ENCODE results near the gene NAA10.
"Not testable (repeated sequence)": the region's sequence is repeated elsewhere in the genome, so short reads cannot be mapped to it uniquely, and the experiment has no call there.

Gene NAA10

DNA sequence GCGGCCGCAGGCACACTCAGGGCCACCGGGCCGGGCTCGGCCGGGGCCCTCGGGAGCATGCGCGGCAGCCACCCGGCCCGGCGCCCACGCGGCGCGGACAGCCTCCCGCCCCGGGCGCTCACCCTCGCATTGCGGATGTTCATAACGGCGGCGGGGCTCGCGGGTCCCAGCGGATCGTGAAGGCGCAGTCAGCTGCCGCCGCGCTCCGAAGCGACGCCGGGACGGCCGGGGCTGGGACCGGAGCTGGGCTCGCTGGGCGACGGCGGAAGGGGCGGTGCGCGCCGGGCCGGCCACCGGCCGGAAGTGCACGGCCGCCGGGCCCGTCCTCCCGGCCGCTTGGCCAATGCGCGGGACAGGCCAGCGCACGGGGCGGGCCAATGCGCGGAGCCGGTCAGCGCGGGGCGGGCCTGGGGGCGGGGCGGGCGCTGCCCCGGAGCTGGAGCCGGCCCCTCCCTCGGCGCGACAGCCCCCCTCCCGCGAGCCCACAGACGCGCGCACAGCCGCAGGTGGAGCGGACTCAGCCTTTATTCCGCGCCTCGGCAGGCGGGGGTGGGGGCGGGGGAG, at the start of gene NAA10:
TSS of gene NAA10 (minus strand) at position 276 of the 564 bp plus-strand sequence. CDS start at position 143, 133 bp downstream.
- in situ Hi-C loops (cut with MboI; ENCODE audit: low sequenced_read_pairs), result no loop called here

DNA sequence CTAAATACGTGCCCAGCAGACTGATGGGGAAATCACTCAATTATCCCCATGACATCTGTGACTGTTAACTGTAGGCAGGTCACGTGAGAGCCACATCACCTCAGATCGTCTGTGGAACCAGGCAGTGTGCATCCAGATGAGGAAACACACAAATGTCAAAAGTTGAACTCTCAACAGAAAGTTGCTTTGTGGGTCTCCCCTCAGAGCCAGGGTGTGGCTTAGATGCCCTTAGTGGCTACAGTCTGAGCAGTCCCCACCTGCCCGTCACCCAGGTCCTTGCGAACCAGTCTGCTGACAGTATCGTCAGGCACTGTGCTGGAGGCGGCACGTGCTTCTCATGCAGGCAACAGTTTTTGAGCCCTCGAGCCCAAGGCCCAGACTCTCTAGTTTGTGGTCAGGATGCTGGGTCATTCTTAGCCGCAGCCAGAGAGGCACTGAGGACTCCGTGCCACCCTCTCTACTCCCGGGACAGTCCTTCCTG, 48.5 kb upstream of the NAA10 start:
- in situ Hi-C loops (cut with MboI; ENCODE audit: low sequenced_read_pairs), result no loop called here

DNA sequence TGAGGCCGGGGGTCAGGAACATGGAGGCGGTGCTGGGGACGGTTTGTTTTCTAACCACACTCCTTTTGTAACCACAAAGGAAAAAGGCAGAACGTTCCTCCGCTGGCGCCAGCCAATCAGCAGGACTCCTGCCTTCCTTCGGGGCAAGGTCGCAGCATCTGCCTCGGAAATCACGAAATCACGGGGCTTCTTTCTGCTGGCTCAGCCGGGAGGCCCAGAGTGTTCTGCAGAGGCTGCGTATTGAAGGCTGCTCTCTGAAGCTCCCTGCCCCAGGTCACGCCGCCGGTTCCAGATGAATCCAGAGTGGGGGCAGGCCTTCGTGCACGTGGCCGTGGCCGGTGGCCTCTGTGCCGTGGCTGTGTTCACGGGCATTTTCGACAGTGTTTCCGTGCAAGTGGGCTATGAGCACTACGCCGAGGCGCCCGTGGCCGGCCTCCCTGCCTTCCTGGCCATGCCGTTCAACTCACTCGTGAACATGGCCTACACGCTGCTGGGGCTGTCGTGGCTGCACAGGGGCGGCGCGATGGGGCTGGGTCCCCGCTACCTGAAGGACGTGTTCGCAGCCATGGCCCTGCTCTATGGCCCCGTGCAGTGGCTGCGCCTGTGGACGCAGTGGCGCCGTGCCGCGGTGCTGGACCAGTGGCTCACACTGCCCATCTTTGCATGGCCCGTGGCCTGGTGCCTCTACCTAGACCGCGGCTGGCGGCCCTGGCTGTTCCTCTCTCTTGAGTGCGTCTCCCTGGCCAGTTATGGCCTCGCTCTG, 47.1 kb upstream of the NAA10 start:
- in situ Hi-C loops (cut with MboI; ENCODE audit: low sequenced_read_pairs), result no loop called here

GRCh38 chrX:153981231-153981630, 46.4 kb upstream of the NAA10 start:
- in situ Hi-C loops (cut with MboI; ENCODE audit: low sequenced_read_pairs), result no loop called here

- in situ Hi-C loops (cut with MboI; ENCODE audit: low sequenced_read_pairs), result not testable (repeated sequence)
Observed at GRCh38 chrX:153980394-153980793, 45.6 kb upstream of the NAA10 start.

GRCh38 chrX:153974726-153975286, 40.0 kb upstream of the NAA10 start:
- in situ Hi-C loops (cut with MboI; ENCODE audit: low sequenced_read_pairs), result no loop called here

GRCh38 chrX:153974003-153974725, 39.3 kb upstream of the NAA10 start:
- in situ Hi-C loops (cut with MboI; ENCODE audit: low sequenced_read_pairs), result no loop called here

- in situ Hi-C loops (cut with MboI; ENCODE audit: low sequenced_read_pairs), result no loop called here
Observed at GRCh38 chrX:153973127-153974002, 38.5 kb upstream of the NAA10 start.

DNA sequence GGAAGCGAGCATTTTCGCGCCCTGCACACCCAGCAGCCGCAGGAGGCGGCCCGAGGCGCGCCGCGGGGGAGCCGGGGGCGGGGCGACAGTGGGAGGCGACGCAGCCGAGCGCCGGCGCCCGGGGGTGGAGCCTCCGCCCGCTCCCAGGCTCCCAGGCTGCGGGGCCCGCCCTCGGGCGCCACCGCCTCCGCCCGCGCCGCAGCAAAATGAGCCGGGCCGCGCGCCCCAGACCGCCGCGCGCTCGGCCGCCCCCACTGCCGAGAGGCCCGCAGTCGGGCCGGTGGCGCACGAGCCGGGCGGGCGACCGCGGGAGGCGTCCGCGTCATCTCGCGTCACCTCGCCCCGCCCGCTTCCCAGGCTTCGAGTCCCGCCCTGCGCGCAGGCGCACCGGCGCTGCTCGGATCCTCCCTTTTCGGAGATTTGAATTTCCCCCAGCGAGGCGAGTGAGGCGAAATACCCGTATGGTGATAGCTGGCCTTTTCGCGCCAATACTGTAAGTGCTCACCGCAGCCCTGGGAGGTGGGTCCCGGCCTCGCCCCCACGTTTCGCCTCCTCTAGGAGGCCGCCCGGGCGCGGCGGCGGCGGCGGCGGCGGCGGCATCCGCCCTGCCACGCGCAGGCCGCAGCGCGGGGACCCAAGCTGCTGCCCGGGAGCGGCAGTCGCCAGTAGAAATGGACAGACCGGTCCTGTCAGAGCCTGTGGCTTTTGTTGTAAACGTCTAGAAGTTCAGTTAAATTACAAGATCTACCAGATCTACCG, 37.7 kb upstream of the NAA10 start, which contains the start of gene TMEM187:
TSS of gene TMEM187 (plus strand) at position 387 of the 759 bp plus-strand sequence. CDS start 9,309 bp downstream, outside the sequence.
- in situ Hi-C loops (cut with MboI; ENCODE audit: low sequenced_read_pairs), result no loop called here

DNA sequence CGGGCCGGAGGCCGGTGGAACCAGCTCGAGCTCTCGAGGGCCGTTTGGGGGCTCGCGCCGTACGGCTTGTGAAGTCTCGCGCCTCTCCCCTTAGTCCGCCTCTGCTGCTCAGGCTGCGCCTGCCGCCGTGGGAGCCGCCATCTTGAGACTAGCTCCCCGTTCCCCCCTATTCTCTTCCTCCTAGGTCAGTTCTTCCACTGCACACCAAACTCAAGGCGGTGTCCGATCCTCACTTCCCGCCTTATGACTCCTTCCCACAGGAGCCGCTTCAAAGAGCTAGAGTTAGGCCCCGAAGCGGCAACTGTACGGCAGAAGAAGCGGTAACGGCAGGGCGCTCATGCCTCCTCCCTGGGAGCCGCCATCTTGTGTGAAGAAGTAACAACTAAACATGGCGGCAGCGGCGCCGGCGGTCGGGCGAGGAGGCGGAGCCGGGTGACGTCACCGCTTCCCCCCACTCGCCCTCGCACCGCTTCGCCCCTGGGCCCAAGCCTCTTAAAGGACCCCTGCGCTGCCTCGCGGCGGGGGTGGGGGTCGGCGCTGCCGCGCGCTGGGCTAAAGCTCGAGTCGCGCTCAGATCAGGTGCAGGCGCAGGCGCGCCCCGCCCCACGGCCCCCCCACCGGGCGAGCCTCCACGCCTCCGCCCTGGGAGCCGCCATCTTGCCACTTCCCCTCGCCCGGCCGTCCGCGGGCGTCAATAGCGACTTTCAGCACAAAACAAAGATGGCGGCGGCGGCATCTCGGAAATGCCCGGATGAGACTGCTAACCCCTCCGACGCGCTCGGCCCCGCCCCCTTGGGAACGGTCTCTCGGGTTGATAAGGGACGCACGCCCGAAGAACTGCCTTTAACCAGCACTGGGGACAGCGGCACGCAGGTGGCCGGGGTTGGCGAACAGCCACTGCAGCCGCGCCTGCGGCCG, 36.9 kb upstream of the NAA10 start, which contains the start of gene HCFC1:
TSS of gene HCFC1 (minus strand) at position 369 of the 918 bp plus-strand sequence. CDS start 978 bp downstream, outside the sequence.
- in situ Hi-C loops (cut with MboI; ENCODE audit: low sequenced_read_pairs), result no loop called here

DNA sequence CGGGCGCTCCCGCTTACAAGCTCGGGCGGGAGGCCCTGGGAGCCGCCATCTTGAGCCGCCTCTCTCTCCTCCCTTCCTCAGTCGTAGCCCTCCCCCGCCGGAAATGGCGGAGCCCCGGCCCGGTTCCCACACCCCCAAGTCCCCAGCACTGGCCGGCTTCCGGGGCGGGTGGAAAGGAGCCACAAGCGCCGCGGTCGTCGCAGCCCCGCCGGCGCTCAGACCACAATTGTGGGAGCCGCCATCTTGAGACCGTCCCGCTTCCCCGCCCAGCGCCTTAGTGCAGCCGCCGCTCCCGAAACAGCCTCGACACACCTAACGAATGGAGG, 36.2 kb upstream of the NAA10 start:
- in situ Hi-C loops (cut with MboI; ENCODE audit: low sequenced_read_pairs), result no loop called here

DNA sequence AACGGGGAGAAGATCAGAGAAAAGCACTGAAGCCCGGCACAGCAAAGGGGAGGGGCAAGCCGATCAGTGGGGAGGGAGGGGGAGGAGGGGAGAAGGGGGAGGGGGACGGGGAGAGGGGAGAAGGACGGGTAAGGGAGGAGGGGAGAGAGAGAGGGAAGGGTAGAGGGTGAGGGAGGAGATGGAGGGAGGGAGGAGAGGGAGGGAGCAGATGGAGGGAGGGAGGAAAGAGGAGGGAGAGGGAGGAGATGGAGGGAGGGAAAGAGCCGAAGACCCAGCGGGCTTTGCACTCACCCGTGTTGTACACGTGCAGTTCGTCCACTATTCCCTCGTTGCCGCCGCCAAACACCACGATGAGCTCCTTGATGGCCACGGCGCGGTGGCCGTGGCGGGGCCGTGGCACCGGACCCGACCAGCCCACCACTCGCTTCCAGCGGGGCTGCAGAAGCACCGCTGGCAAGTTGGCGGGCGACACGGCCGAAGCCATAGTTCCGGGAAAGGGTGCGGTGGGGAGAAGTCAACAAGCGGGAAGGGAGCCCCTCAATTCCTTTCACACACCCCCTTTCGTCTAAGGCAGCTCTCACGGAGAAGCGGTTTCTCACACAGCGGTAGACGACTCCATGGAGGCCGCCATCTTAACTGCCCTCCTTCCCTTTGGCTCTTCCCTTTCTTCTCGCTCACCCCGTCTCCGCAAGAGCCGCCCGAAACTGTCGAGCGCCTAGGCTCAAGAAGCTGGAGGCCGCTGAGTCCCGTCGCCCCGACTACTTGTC, 35.7 kb upstream of the NAA10 start:
- in situ Hi-C loops (cut with MboI; ENCODE audit: low sequenced_read_pairs), result no loop called here

DNA sequence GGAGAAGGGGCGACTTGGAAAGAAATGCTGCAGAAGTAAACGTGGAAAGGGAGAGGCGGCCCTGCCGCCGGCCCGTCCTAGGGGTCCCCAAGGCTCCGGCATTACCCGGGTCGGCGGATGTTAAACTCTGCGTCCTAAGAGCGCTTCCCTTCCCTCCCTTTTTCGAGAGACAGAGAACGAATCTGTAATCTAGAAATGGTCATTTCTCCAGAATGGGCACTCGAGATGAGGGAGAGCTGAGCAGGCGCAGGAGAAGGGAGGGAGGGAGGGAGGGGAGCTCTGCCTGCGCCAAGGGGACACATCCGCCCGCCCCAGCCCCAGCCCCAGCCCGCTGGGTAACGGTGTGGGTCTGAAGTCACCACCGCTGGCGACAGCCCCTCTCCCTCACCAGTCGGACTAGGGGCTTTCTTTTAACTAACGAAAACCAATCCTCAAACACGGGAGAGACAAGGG, 35.1 kb upstream of the NAA10 start:
- in situ Hi-C loops (cut with MboI; ENCODE audit: low sequenced_read_pairs), result no loop called here

GRCh38 chrX:153969125-153969903, 34.5 kb upstream of the NAA10 start:
- in situ Hi-C loops (cut with MboI; ENCODE audit: low sequenced_read_pairs), result no loop called here

DNA sequence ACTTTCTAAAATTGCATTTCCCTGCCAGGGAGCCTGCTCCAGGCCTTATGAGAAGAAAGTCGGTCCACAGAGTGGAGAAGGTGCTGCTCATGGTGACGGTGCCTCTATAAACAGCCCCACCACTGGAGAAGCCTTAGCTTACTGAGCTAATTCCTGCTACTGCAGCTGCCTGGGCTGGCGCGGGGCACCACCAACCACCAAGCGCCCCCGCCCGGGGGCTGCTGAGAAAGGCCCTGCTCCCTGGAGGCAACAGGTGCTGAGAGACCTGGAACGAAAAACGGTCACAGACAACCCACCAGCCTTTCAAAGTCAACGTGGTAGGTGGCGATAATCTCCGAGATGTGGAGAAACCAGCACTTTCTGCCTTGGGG, 33.9 kb upstream of the NAA10 start:
- in situ Hi-C loops (cut with MboI; ENCODE audit: low sequenced_read_pairs), result no loop called here

DNA sequence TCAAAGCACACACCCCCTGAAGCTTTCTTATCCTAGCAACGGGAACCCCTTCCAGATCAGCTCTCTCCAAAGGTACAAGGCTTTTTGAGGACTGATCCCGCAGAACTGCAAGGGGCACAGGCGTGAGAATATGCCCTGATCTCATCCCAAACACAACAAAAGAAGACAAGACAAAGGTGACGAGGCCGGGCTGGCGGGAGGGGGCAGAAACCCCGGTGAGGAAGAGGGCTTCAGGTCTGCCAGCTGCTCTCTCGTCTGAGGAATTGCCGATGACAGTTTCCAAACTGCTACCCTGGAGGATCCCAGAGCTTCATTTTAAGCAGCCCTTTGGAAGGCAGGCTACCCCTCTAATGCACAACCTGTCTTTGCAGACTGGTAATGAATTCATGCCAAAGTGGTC, 33.4 kb upstream of the NAA10 start:
- in situ Hi-C loops (cut with MboI; ENCODE audit: low sequenced_read_pairs), result no loop called here

Measured in hTERT RPE-1 (cell line).